HL-60/S4 treated with phorbol 12-myristate 13-acetate at 8.2 ng/mL for 4 days and 3 days (cell line): ENCODE data around the gene CDIP1.

Experiments used
- in situ Hi-C: fragments of 300-500 bp; cut with MboI; formaldehyde crosslinking; loops from 2 replicates; pipeline ENCODE4 v1.15.0; 2022; ENCODE audit warnings: low sequenced_read_pairs

The CDIP1 gene

GRCh38 chr16:4494746-4495490, 43.7 kb downstream of the CDIP1 start:
- in situ Hi-C loops: no loop called here

GRCh38 chr16:4491898-4492297, 46.7 kb downstream of the CDIP1 start:
- in situ Hi-C loops: no loop called here

GRCh38 chr16:4489030-4489429, 49.5 kb downstream of the CDIP1 start:
- in situ Hi-C loops: no loop called here

- in situ Hi-C loops: no loop called here
These were observed 50.0 kb downstream of the CDIP1 start for GRCh38 chr16:4488499-4488967.

- in situ Hi-C loops: no loop called here
These were observed 50.5 kb downstream of the CDIP1 start for GRCh38 chr16:4487955-4488498.

- in situ Hi-C loops: no loop called here
These were observed 52.3 kb downstream of the CDIP1 start for GRCh38 chr16:4486126-4486893.

- in situ Hi-C loops: no loop called here
These were observed 56.6 kb downstream of the CDIP1 start for GRCh38 chr16:4481963-4482362.

- in situ Hi-C loops: no loop called here
These were observed 57.0 kb downstream of the CDIP1 start for GRCh38 chr16:4481526-4481925.

GRCh38 chr16:4477966-4478365, 60.6 kb downstream of the CDIP1 start:
- in situ Hi-C loops: no loop called here

- in situ Hi-C loops: no loop called here
These were observed 62.4 kb downstream of the CDIP1 start, which contains the start of gene HMOX2 for GRCh38 chr16:4475880-4476788. TSS of gene HMOX2 (plus strand) at chr16:4476398. CDS start at chr16:4505525, 29,127 bp downstream.

GRCh38 chr16:4474192-4474961, 64.2 kb downstream of the CDIP1 start, which contains the start of gene NMRAL1:
TSS of gene NMRAL1 (minus strand) at chr16:4474625. CDS start at chr16:4474132, 493 bp downstream.
- in situ Hi-C loops: no loop called here

- in situ Hi-C loops: no loop called here
These were observed 65.7 kb downstream of the CDIP1 start for GRCh38 chr16:4472880-4473279.

- in situ Hi-C loops: no loop called here
These were observed 66.7 kb downstream of the CDIP1 start for GRCh38 chr16:4471869-4472268.

GRCh38 chr16:4468972-4469371, 69.6 kb downstream of the CDIP1 start:
- in situ Hi-C loops: no loop called here

GRCh38 chr16:4467916-4468315, 70.7 kb downstream of the CDIP1 start:
- in situ Hi-C loops: no loop called here

GRCh38 chr16:4465977-4466779, 72.4 kb downstream of the CDIP1 start:
- in situ Hi-C loops: no loop called here

- in situ Hi-C loops: no loop called here
These were observed 74.9 kb downstream of the CDIP1 start for GRCh38 chr16:4463522-4464163.

- in situ Hi-C loops: no loop called here
These were observed 77.1 kb downstream of the CDIP1 start for GRCh38 chr16:4461250-4462085.
